Stimulated activated naive CD8-positive, alpha-beta T cell treated with anti-CD3 and anti-CD28 coated beads, Interleukin-15, amount 100 ng/mL, for 72 hours (primary cell): Measurements from ENCODE around the gene WDR7.

Experiments used
- ATAC-seq: fragments of 150-1000 bp; cut with Tn5 transposase; 2 replicates; pipeline ENCODE4 v1.10.0; 2021; ENCODE audit warnings: mild to moderate bottlenecking, moderate library complexity
- DNase-seq, 2 donors: peaks; one replicate each; pipeline ENCODE4 v3.0.0; 2021 to 2022
- H3K27ac Mint-ChIP-seq, 2 donors: one replicate each; pipeline ENCODE4 v1.8.0; 2022; ENCODE audit warnings: mild to moderate bottlenecking in 2 of 2, mixed read lengths in 2 of 2, moderate library complexity in 2 of 2
- H3K27me3 Mint-ChIP-seq: one replicate; pipeline ENCODE4 v1.8.0; 2022; ENCODE audit warnings: mixed read lengths
- H3K4me1 Mint-ChIP-seq: one replicate; pipeline ENCODE4 v1.8.0; 2022; ENCODE audit warnings: mild to moderate bottlenecking, mixed read lengths
- H3K4me3 Mint-ChIP-seq, 2 donors: one replicate each; pipeline ENCODE4 v1.8.0; 2022; ENCODE audit warnings: mild to moderate bottlenecking in 2 of 2, mixed read lengths in 2 of 2, moderate library complexity in 1 of 2
- H3K9me3 Mint-ChIP-seq, 2 donors: one replicate each; pipeline ENCODE4 v1.8.0; 2022; ENCODE audit warnings: mixed read lengths in 2 of 2

WDR7 gene

GRCh38 chr18:57075716-57076400 is 424.7 kb downstream of the WDR7 start:
- Mint-ChIP-seq H3K9me3 (no peaks in the 10 kb centered on the region), H3K27me3 (peaks cover 52% of the 10 kb centered on the region), H3K27ac (no peak overlapping the region), H3K4me1 (peaks cover 43% of the 10 kb centered on the region), H3K4me3 (no peak overlapping the region)
- no peak for ATAC-seq
- no peak for DNase-seq

GRCh38 chr18:57077005-57077765 is 426.0 kb downstream of the WDR7 start:
- Mint-ChIP-seq H3K4me1 (peaks cover 43% of the 10 kb centered on the region), H3K4me3 (peak overlapping the region in 1 of 2 donors; percentile 47), H3K9me3 (no peaks in the 10 kb centered on the region), H3K27me3 (peaks cover 40% of the 10 kb centered on the region), H3K27ac (no peak overlapping the region)
- DNase-seq (no peak), ATAC-seq (no peak)

GRCh38 chr18:57077786-57078552 is 426.8 kb downstream of the WDR7 start:
- H3K4me3 Mint-ChIP-seq = peak overlapping the region in 1 of 2 donors; percentile 47
- peak; percentile 88 for ATAC-seq
- peaks cover 35% of the 10 kb centered on the region for H3K27me3 Mint-ChIP-seq
- DNase-seq = peak; percentile 77 to 84
- H3K9me3 Mint-ChIP-seq = peaks cover 0 to 5% of the 10 kb centered on the region in 2 donors
- peaks cover 43% of the 10 kb centered on the region for H3K4me1 Mint-ChIP-seq
- H3K27ac Mint-ChIP-seq = peak overlapping the region in 1 of 2 donors; percentile 1

- H3K27me3 Mint-ChIP-seq = peaks cover 35% of the 10 kb centered on the region
- peaks cover 0 to 5% of the 10 kb centered on the region in 2 donors for H3K9me3 Mint-ChIP-seq
- H3K4me3 Mint-ChIP-seq = no peak overlapping the region
- H3K27ac Mint-ChIP-seq = no peak overlapping the region
- H3K4me1 Mint-ChIP-seq = peaks cover 43% of the 10 kb centered on the region
- ATAC-seq (no peak), DNase-seq (no peak)
Measured at GRCh38 chr18:57078614-57079013, 427.5 kb downstream of the WDR7 start.

- H3K4me3 Mint-ChIP-seq = no peak overlapping the region
- peaks cover 0 to 5% of the 10 kb centered on the region in 2 donors for H3K9me3 Mint-ChIP-seq
- DNase-seq = no peak
- no peak for ATAC-seq
- peaks cover 32% of the 10 kb centered on the region for H3K27me3 Mint-ChIP-seq
- H3K4me1 Mint-ChIP-seq = peaks cover 60% of the 10 kb centered on the region
- H3K27ac Mint-ChIP-seq = no peak overlapping the region
Measured at GRCh38 chr18:57080479-57080878, 429.3 kb downstream of the WDR7 start.

- peaks cover 29% of the 10 kb centered on the region for H3K27me3 Mint-ChIP-seq
- no peak for DNase-seq
- ATAC-seq = no peak
- H3K4me1 Mint-ChIP-seq = peaks cover 53% of the 10 kb centered on the region
- no peak overlapping the region for H3K27ac Mint-ChIP-seq
- H3K9me3 Mint-ChIP-seq = peaks cover 0 to 5% of the 10 kb centered on the region in 2 donors
- no peak overlapping the region for H3K4me3 Mint-ChIP-seq
Measured at GRCh38 chr18:57081899-57082298, 430.7 kb downstream of the WDR7 start.

GRCh38 chr18:57083485-57083884 is 432.3 kb downstream of the WDR7 start:
- Mint-ChIP-seq H3K27me3 (peaks cover 29% of the 10 kb centered on the region), H3K4me3 (no peak overlapping the region), H3K27ac (no peak overlapping the region), H3K4me1 (peaks cover 38% of the 10 kb centered on the region), H3K9me3 (peaks cover 0 to 5% of the 10 kb centered on the region in 2 donors)
- no peak for DNase-seq
- no peak for ATAC-seq

GRCh38 chr18:57084331-57085271 is 433.4 kb downstream of the WDR7 start:
- DNase-seq (no peak), ATAC-seq (peak; percentile 59)
- H3K27ac Mint-ChIP-seq = peak overlapping the region; percentile 8 to 44
- H3K4me1 Mint-ChIP-seq = peaks cover 26% of the 10 kb centered on the region
- peaks cover 0 to 5% of the 10 kb centered on the region in 2 donors for H3K9me3 Mint-ChIP-seq
- H3K27me3 Mint-ChIP-seq = peaks cover 28% of the 10 kb centered on the region
- H3K4me3 Mint-ChIP-seq = peak overlapping the region; percentile 53 to 59

- H3K4me1 Mint-ChIP-seq = peaks cover 23% of the 10 kb centered on the region
- DNase-seq (no peak), ATAC-seq (no peak)
- no peak overlapping the region for H3K4me3 Mint-ChIP-seq
- H3K27ac Mint-ChIP-seq = no peak overlapping the region
- peaks cover 29% of the 10 kb centered on the region for H3K27me3 Mint-ChIP-seq
- peaks cover 0 to 5% of the 10 kb centered on the region in 2 donors for H3K9me3 Mint-ChIP-seq
Measured at GRCh38 chr18:57085371-57085770, 434.2 kb downstream of the WDR7 start.

- H3K27me3 Mint-ChIP-seq = peaks cover 25% of the 10 kb centered on the region
- no peak overlapping the region for H3K27ac Mint-ChIP-seq
- H3K4me3 Mint-ChIP-seq = no peak overlapping the region
- DNase-seq (no peak), ATAC-seq (no peak)
- peaks cover 18% of the 10 kb centered on the region for H3K4me1 Mint-ChIP-seq
- H3K9me3 Mint-ChIP-seq = peaks cover 0 to 5% of the 10 kb centered on the region in 2 donors
Measured at GRCh38 chr18:57086163-57086562, 435.0 kb downstream of the WDR7 start.
